Natural killer cell (primary cell): ENCODE results near the gene MGAT2. TPM values are rescaled to one million over a fixed set of nuclear protein-coding genes. Genes with fewer than 3 reads are reported as not detected.

Source experiments
- ATAC-seq, 3 donors: fragments of 150-1000 bp in 2 of 3; fragments of 200-7000 bp in 1 of 3; cut with Tn5 transposase; 1 replicate in 1 of 3; 2 replicates in 2 of 3; pipeline ENCODE4 v1.10.0; 2021; ENCODE audit warnings: mild to moderate bottlenecking in 2 of 3, moderate library complexity in 2 of 3
- DNase-seq, 2 donors: peaks; one replicate each; pipeline versions ENCODE4 v3.0.0 to v3.0.0-alpha.2; 2013 to 2021; ENCODE audit warnings: mixed read lengths in 1 of 2
- H3K27ac ChIP-seq: one replicate; pipeline ENCODE4 v1.5.1; 2013; ENCODE audit warnings: mild to moderate bottlenecking, low read length
- H3K27me3 ChIP-seq: one replicate; pipeline ENCODE4 v1.6.1; 2013; ENCODE audit warnings: low read length; ENCODE audit not compliant: control insufficient read depth, insufficient read depth
- H3K36me3 ChIP-seq: one replicate; pipeline ENCODE4 v1.6.1; 2013; ENCODE audit warnings: low read length; ENCODE audit not compliant: control insufficient read depth, insufficient read depth
- H3K4me1 ChIP-seq: one replicate; pipeline ENCODE4 v1.6.1; 2013; ENCODE audit warnings: low read length; ENCODE audit not compliant: control insufficient read depth, insufficient read depth
- H3K4me3 ChIP-seq: one replicate; pipeline ENCODE4 v1.5.1; 2013; ENCODE audit warnings: low read length
- H3K9me3 ChIP-seq: one replicate; pipeline ENCODE4 v1.6.1; 2013; ENCODE audit warnings: low read length; ENCODE audit not compliant: control insufficient read depth, insufficient read depth
- H3K27ac Mint-ChIP-seq, 2 donors: one replicate each; pipeline ENCODE4 v1.8.0; 2022; ENCODE audit warnings: mild to moderate bottlenecking in 2 of 2, mixed read lengths in 2 of 2, moderate library complexity in 1 of 2
- H3K27me3 Mint-ChIP-seq, 2 donors: one replicate each; pipeline ENCODE4 v1.8.0; 2022; ENCODE audit warnings: low read depth in 2 of 2, mixed read lengths in 2 of 2
- H3K36me3 Mint-ChIP-seq: one replicate; pipeline ENCODE4 v1.8.0; 2022; ENCODE audit warnings: mixed read lengths
- H3K4me1 Mint-ChIP-seq, 2 donors: one replicate each; pipeline ENCODE4 v1.8.0; 2022; ENCODE audit warnings: mixed read lengths in 2 of 2
- H3K4me3 Mint-ChIP-seq: one replicate; pipeline ENCODE4 v1.8.0; 2022; ENCODE audit warnings: mild to moderate bottlenecking, moderate library complexity, mixed read lengths
- H3K9me3 Mint-ChIP-seq, 2 donors: one replicate each; pipeline ENCODE4 v1.8.0; 2022; ENCODE audit warnings: mixed read lengths in 2 of 2
- WGBS: methylation state at CpG from one replicate; pipeline ENCODE4 v1.1.7; 2013; ENCODE audit warnings: missing lambda C conversion rate; ENCODE audit not compliant: insufficient coverage; 5-methylcytosine and 5-hydroxymethylcytosine counted together
- intact Hi-C: fragments of 100-400 bp; cut with micrococcal nuclease; formaldehyde crosslinking; loops from one replicate; pipeline ENCODE4 v1.14.2; 2022
- total RNA-seq, 4 donors: library from RNA; stranded (reverse); fragments of 120-200 nt in 1 of 4; gene quantifications; one replicate each; pipeline versions ENCODE4 v1.2.3 to v1.2.4, GENCODE V29; 2013 to 2022
- TF ChIP-seq, protein P1 (sequence below): fragments of 200-600 bp; IDR thresholded peaks from one replicate; pipeline ENCODE4 v1.8.0; 2022; ENCODE audit warnings: antibody characterized with exemption

Gene MGAT2
- total RNA-seq, 3 donors from 2014 or later (not counting 1 experiment from before 2014, with no cell fraction given), result 29.9 to 34.8 (median 33.8) TPM

DNA sequence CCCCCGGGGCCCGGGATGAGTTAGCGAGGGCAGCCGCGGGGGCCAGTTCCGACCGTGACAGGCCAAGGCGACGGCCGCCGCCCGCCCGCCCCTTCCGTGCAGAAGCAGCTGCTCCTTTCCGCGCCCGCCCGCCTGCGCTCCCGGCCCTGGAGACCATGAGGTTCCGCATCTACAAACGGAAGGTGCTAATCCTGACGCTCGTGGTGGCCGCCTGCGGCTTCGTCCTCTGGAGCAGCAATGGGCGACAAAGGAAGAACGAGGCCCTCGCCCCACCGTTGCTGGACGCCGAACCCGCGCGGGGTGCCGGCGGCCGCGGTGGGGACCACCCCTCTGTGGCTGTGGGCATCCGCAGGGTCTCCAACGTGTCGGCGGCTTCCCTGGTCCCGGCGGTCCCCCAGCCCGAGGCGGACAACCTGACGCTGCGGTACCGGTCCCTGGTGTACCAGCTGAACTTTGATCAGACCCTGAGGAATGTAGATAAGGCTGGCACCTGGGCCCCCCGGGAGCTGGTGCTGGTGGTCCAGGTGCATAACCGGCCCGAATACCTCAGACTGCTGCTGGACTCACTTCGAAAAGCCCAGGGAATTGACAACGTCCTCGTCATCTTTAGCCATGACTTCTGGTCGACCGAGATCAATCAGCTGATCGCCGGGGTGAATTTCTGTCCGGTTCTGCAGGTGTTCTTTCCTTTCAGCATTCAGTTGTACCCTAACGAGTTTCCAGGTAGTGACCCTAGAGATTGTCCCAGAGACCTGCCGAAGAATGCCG, 699 bp downstream of the MGAT2 start:
- ATAC-seq (peak; percentile 21 to 50 (median 24)), DNase-seq (peak in 1 of 2 donors; percentile 33)
- H3K27ac ChIP-seq, result peak overlapping the region; percentile 95
- WGBS, result 3% methylated on average over 65 of the region's 65 CpGs
- peaks cover 29% of the 10 kb centered on the region for H3K4me1 ChIP-seq
- H3K27me3 ChIP-seq, result no peaks in the 10 kb centered on the region
- Mint-ChIP-seq H3K4me3 (peak overlapping the region; percentile 98), H3K36me3 (peaks cover 12% of the 10 kb centered on the region), H3K9me3 (no peaks in the 10 kb centered on the region), H3K27ac (peak overlapping the region; percentile 99), H3K4me1 (peaks cover 41 to 58% of the 10 kb centered on the region in 2 donors), H3K27me3 (no peaks in the 10 kb centered on the region)
- TF ChIP-seq, protein P1, sequence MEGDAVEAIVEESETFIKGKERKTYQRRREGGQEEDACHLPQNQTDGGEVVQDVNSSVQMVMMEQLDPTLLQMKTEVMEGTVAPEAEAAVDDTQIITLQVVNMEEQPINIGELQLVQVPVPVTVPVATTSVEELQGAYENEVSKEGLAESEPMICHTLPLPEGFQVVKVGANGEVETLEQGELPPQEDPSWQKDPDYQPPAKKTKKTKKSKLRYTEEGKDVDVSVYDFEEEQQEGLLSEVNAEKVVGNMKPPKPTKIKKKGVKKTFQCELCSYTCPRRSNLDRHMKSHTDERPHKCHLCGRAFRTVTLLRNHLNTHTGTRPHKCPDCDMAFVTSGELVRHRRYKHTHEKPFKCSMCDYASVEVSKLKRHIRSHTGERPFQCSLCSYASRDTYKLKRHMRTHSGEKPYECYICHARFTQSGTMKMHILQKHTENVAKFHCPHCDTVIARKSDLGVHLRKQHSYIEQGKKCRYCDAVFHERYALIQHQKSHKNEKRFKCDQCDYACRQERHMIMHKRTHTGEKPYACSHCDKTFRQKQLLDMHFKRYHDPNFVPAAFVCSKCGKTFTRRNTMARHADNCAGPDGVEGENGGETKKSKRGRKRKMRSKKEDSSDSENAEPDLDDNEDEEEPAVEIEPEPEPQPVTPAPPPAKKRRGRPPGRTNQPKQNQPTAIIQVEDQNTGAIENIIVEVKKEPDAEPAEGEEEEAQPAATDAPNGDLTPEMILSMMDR, result no peak
- H3K4me3 ChIP-seq, result peak overlapping the region; percentile 83
- intact Hi-C loops, result loop anchor here (2.0 to 10.0 kb wide), 2 partner anchors 72 to 694 kb away; partner anchors contain the start of genes DMAC2L, KLHDC1 and L2HGDH
- no peaks in the 10 kb centered on the region for H3K9me3 ChIP-seq
- H3K36me3 ChIP-seq, result peaks cover 23% of the 10 kb centered on the region

DNA sequence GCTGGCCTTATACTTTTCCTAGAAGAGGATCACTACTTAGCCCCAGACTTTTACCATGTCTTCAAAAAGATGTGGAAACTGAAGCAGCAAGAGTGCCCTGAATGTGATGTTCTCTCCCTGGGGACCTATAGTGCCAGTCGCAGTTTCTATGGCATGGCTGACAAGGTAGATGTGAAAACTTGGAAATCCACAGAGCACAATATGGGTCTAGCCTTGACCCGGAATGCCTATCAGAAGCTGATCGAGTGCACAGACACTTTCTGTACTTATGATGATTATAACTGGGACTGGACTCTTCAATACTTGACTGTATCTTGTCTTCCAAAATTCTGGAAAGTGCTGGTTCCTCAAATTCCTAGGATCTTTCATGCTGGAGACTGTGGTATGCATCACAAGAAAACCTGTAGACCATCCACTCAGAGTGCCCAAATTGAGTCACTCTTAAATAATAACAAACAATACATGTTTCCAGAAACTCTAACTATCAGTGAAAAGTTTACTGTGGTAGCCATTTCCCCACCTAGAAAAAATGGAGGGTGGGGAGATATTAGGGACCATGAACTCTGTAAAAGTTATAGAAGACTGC, 1.5 kb downstream of the MGAT2 start:
- TF ChIP-seq, protein P1, result no peak
- Histone ChIP-seq H3K36me3 (peaks cover 21% of the 10 kb centered on the region), H3K4me3 (peak overlapping the region; percentile 83), H3K27me3 (no peaks in the 10 kb centered on the region), H3K9me3 (no peaks in the 10 kb centered on the region), H3K27ac (peak overlapping the region; percentile 27), H3K4me1 (peaks cover 29% of the 10 kb centered on the region)
- H3K27me3 Mint-ChIP-seq, result no peaks in the 10 kb centered on the region
- peak overlapping the region; percentile 99 for H3K27ac Mint-ChIP-seq
- intact Hi-C loops, result loop anchor here (10.0 kb wide), 1 partner anchor 693 kb away; the partner anchor contains the start of genes DMAC2L and L2HGDH
- no peak for ATAC-seq
- H3K36me3 Mint-ChIP-seq, result peaks cover 12% of the 10 kb centered on the region
- no peaks in the 10 kb centered on the region for H3K9me3 Mint-ChIP-seq
- 54% methylated on average over 3 of the region's 3 CpGs for WGBS
- H3K4me3 Mint-ChIP-seq, result peak overlapping the region; percentile 98
- no peak for DNase-seq
- H3K4me1 Mint-ChIP-seq, result peaks cover 43 to 58% of the 10 kb centered on the region in 2 donors

GRCh38 chr14:49623387-49623786, 2.8 kb downstream of the MGAT2 start:
- peak overlapping the region; percentile 24 for H3K27ac ChIP-seq
- ATAC-seq (no peak), DNase-seq (no peak)
- Mint-ChIP-seq H3K27ac (peak overlapping the region; percentile 76 to 99), H3K4me1 (peaks cover 41 to 53% of the 10 kb centered on the region in 2 donors), H3K4me3 (no peak overlapping the region), H3K36me3 (peaks cover 6% of the 10 kb centered on the region), H3K27me3 (no peaks in the 10 kb centered on the region), H3K9me3 (no peaks in the 10 kb centered on the region)
- no peaks in the 10 kb centered on the region for H3K9me3 ChIP-seq
- peaks cover 8% of the 10 kb centered on the region for H3K36me3 ChIP-seq
- H3K4me3 ChIP-seq, result no peak overlapping the region
- H3K27me3 ChIP-seq, result no peaks in the 10 kb centered on the region
- WGBS, result 83% methylated on average over 2 of the region's 3 CpGs
- H3K4me1 ChIP-seq, result peaks cover 25% of the 10 kb centered on the region
- TF ChIP-seq, protein P1, result no peak
- intact Hi-C loops, result loop anchor here (10.0 kb wide), 1 partner anchor 691 kb away; the partner anchor contains the start of genes DMAC2L and L2HGDH
